NCI-H524 (cell line): ENCODE data around the gene CD226.
A peak's percentile ranks its signal among the peaks of the same experiment; 100 is the strongest.
"Not testable (repeated sequence)": the region's sequence is repeated elsewhere in the genome, so short reads cannot be mapped to it uniquely, and the experiment has no call there.

ENCODE experiments used
- DNase-seq, 2 experiments: peaks; one replicate each; lab custom pipeline; 2025; lab: John Stamatoyannopoulos, UW

Gene CD226

GRCh38 chr18:69872661-69873060, 75.0 kb downstream of the CD226 start:
- DNase-seq = no peak

GRCh38 chr18:69871363-69871762, 76.3 kb downstream of the CD226 start:
- no peak for DNase-seq

GRCh38 chr18:69870736-69871135, 76.9 kb downstream of the CD226 start:
- DNase-seq = no peak

GRCh38 chr18:69866212-69866611, 81.5 kb downstream of the CD226 start:
- no peak for DNase-seq

- no peak for DNase-seq
These were observed 81.9 kb downstream of the CD226 start for GRCh38 chr18:69865776-69866175.

GRCh38 chr18:69864802-69865201, 82.9 kb downstream of the CD226 start:
- DNase-seq = not testable (repeated sequence)

GRCh38 chr18:69858897-69859296, 88.8 kb downstream of the CD226 start:
- DNase-seq = no peak

GRCh38 chr18:69854455-69854854, 93.2 kb downstream of the CD226 start:
- DNase-seq = no peak

GRCh38 chr18:69853051-69853450, 94.6 kb downstream of the CD226 start:
- no peak for DNase-seq

- peak; percentile 15 to 64 for DNase-seq
These were observed 101.8 kb downstream of the CD226 start for GRCh38 chr18:69845593-69846506.

- no peak for DNase-seq
These were observed 103.0 kb downstream of the CD226 start for GRCh38 chr18:69844656-69845055.

- no peak for DNase-seq
These were observed 104.7 kb downstream of the CD226 start for GRCh38 chr18:69843015-69843414.

- no peak for DNase-seq
These were observed 106.6 kb downstream of the CD226 start for GRCh38 chr18:69841117-69841516.

GRCh38 chr18:69840445-69840844, 107.2 kb downstream of the CD226 start:
- DNase-seq = no peak

- DNase-seq = no peak
These were observed 107.7 kb downstream of the CD226 start for GRCh38 chr18:69840001-69840400.

GRCh38 chr18:69839497-69839896, 108.2 kb downstream of the CD226 start:
- no peak for DNase-seq

GRCh38 chr18:69838620-69839411, 108.9 kb downstream of the CD226 start:
- no peak for DNase-seq

GRCh38 chr18:69838003-69838402, 109.7 kb downstream of the CD226 start:
- no peak for DNase-seq

GRCh38 chr18:69834980-69835379, 112.7 kb downstream of the CD226 start:
- DNase-seq = not testable (repeated sequence)

- no peak for DNase-seq
These were observed 117.5 kb downstream of the CD226 start for GRCh38 chr18:69830189-69830588.

GRCh38 chr18:69820538-69820937, 127.1 kb downstream of the CD226 start:
- no peak for DNase-seq

- no peak for DNase-seq
These were observed 128.2 kb downstream of the CD226 start for GRCh38 chr18:69819460-69819859.

- DNase-seq = no peak
These were observed 130.2 kb downstream of the CD226 start for GRCh38 chr18:69817335-69817940.
